Measurements from ENCODE around the gene SRP14.

GRCh38 chr15:40059821-40060220 lies 20.8 kb upstream of the SRP14 start:
- TF ChIP-seq CTCF (conservative IDR thresholded peaks at IDR 0.05; ENCODE audit: low read length), result no peak
- no peak for TF ChIP-seq EZH2phosphoT487 (IDR thresholded peaks at IDR 0.05; ENCODE audit: borderline replicate concordance, low read depth, low read length)
